GM19328 (cell line): Measurements from ENCODE around the gene FXR1.
"Not testable (repeated sequence)": the region's sequence is repeated elsewhere in the genome, so short reads cannot be mapped to it uniquely, and the experiment has no call there.

ENCODE experiments used
- ATAC-seq: cut with Tn5 transposase; IDR thresholded peaks from one replicate; pipeline ENCODE4 v1.9.1; 2021; ENCODE audit warnings: mild to moderate bottlenecking, moderate library complexity; ENCODE audit not compliant: unreplicated experiment

Gene FXR1

DNA sequence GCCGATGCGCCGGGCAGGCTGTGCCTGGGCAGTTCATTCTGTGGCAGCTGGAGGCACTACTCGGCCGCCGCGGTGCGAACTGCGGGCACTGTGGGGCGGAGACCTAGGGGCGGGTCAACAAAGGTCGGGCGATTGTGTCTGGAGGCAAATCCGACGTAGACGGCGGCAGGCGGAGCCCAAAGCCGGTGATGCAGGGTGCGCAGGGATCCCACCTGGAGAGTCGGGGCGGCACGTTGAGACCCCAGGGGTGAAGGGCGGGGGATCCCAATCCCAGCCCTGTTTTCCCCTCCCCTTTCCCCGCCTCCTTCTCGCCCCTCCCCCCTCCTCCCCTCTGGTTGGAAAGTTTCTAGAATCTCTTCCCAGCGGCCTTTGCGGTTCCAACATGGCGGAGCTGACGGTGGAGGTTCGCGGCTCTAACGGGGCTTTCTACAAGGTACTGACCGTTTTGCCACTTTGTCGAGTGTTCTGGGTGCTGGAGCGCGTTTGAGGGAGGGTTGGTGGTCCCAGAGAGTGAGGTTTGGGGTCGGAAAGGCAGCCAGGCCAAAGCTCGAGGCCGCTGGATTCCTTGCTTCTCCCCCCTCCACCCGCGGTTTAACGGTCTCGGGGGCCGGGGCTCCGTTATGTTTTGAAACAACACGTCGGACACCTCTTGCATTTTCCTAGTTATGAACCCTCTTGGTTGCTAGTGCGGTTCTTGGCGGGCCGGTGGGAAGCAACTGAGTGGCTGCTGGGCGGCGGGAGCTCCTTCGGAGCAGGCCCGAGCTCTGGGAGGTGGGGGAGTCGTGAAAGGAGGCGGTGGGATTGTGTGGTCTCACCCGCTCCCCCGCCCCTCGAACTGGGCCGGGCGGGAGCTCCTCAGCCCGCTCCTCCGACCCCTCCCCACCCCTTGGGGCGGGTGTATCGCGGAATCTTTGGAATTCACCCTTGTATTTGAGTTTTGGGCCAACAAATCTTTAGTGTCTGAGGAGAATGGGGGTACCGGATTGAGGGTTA is at the start of gene FXR1:
TSS of gene FXR1 (plus strand) at position 367 of the 993 bp plus-strand sequence. CDS start at position 383, 16 bp downstream.
- peak; percentile 100 for ATAC-seq

DNA sequence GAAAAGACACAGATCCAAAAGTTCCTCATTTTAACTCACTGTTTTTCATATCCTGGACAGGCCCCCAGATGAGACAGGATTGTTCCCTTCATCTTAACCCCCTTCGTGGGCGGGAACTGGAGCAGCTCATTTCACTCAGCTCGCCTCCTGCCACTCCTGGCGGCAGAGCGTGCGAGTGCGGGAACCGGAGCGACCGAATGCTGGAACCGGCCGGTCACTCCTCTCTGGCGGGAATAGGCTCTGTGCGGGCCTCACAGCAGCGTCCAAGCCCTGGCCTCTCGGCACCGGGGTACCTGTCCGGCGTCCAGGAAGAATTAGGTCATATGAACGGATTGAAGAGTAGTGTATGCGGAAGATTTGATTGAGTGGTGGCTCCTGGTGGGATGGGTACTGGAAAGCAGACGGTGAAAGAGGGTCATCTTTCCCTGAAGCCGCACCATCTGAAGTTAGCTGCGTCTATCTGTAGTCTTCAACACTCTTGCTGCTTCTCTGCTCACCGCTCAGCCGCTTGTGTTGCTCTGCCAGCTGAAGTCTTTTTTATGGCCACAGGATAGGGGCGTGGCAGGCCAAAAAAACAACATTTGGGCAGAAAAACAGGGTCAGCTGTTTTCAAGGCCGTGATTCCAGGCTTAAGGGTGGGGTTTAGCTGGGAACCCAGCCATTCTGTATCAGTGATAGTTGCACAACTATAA is 42.3 kb upstream of the FXR1 start:
- no peak for ATAC-seq

DNA sequence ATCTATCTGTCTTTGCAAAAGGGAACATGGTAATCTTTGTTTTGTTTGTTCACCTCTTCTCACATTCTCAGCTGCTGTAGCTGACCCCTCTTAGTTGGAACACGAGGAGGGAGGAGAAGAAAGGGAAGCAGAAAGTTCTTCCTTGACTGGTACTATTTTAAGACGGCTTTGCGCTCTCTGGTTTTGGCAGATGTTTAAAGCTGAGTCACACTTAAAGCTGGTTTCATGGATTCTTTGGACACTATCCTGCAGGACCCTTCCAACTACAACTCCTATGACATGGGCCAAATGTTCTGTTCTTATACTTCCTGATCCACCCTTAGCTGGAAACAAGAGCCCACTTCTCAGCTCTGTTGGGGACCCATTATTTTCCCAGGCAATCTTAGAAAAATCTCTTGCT is 40.6 kb upstream of the FXR1 start:
- ATAC-seq = no peak

DNA sequence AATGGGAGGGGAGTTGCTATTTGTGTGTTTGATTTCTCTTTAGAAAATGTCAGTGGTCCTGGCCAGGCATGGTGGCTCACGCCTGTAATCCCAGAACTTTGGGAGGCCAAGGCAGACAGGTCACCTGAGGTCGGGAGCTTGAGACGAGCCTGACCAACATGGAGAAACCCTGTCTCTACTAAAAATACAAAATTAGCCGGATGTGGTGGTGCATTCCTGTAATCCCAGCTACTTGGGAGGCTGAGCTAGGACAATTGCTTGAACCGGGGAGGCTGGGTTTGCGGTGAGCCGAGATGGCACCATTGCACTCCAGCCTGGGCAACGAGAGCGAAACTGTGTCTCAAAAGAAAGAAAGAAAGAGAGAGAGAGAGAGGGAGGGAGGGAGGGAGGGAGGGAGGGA is 40.0 kb upstream of the FXR1 start:
- ATAC-seq = not testable (repeated sequence)

DNA sequence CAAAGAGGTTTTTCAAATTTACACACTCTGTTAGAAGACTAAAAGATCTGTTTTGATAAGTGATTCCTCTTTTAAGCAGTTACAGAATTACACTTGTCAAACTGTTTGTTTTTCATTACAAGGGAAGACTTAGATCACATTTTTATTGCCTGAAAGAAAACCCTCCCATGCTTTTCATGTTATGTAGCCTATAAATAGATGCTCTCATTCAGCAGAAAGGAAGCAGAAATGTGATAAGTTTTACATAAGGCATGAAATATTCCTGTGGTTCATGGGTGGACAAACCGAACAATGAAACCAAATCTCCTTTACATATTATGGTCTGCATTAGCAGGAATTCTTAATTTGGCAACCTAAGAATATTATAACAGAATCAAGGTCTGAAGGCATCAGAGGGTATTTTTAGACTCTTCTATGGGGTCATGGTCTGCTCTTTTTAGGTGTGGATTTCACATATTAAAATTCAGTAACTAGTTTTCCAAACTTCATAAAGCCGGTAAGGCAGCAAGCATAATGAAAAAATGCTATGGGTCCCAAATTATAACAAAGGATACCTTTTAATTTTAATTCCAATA is 37.3 kb upstream of the FXR1 start:
- ATAC-seq = no peak

DNA sequence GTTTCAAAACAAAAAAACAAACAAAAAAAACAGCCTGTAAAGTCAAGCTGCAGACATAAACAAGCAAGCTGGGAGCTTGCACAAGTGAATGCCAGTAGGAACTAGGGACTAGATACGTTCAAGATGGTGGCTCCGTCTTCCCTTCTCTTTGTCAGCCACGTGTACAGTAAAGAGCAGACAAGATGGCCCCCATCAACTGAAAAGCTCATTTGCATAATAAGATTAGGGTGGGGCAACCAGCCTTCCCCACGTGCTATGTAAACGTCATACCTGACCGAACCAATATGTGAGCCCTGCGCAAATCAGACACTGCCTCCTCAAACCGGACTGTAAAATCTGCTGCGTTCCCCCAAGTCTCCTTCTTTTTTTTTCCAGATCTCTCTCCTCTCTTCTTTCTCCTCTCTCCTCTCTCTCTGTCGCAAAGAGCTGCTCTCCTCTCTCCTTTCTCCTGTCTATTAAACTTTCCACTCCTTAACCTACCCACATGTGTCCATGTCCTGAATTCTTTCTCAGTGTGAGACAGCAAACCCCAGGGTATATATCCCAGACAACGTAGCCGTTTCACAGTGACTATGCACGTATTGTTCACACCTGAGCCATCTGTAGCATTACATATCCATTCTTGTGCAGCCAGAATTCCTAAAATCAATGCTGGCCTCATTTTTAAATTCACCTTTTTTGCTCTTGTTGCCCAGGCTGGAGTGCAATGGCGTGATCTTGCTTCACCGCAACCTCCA is 31.2 kb upstream of the FXR1 start:
- no peak for ATAC-seq

DNA sequence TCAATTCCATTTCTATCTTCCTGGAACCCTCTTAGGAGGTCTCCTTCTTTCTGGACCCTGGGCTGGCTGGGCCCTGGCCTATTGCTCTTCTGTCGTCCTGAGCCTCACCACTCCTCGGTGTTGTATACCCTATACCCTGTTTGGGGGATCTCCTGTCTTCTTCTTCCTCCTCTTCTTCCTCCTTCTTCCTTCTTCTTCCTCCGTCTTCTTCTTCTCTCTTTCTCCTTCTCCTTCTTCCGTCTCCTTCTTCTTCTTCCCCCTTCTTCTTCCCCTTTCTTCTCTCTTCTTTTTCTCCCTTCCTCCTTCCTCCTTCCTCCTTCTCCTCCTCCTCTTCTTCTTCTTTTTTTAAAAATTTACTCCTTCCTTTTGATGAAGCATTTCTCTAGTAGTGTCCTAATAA is 30.4 kb upstream of the FXR1 start:
- no peak for ATAC-seq

DNA sequence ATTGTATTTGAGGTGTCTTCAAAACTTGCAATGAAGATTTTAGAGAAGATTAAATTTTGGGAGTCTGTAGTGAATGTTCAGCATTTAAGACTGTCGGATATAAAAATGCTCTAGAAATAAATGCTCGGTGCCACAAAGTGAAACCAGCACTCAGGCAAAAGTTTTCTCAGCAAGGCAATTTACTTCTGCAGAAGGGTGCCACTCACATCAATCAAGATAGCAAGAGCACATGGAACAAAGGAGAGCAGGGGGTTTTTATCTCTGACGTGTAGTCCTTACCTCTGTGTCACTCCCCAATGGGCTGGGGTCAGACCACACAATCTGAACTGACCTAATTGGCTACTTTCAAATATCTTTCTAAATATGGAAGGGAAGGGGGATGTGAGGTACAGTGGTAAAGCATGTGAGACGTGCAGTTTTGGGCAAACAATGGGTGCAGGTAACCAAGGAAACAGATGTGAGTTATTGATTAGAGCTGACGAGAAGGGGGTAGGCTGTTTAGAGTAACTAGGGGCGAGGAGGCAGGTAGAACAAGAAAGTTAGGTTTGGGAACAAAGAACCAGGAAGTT is 23.4 kb upstream of the FXR1 start:
- no peak for ATAC-seq

DNA sequence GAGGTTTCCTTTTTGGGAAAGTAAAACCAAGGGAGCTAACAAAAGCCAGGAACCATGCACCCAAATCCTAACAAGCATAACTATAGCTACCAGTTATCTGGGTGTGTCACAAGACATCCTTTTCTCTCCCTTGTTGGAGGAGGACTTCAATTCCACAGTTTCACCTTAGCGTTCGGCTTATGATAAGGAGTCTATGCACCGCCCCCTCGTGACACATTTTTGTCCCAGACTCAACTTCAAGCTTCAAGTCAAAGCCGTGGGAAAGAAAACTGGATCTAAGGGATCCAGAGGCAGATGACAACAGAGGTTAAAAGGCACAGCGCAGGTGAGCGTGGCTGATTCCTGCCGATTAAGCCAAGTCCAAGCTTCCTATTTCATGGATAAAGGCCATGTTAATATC is 13.9 kb upstream of the FXR1 start:
- no peak for ATAC-seq

DNA sequence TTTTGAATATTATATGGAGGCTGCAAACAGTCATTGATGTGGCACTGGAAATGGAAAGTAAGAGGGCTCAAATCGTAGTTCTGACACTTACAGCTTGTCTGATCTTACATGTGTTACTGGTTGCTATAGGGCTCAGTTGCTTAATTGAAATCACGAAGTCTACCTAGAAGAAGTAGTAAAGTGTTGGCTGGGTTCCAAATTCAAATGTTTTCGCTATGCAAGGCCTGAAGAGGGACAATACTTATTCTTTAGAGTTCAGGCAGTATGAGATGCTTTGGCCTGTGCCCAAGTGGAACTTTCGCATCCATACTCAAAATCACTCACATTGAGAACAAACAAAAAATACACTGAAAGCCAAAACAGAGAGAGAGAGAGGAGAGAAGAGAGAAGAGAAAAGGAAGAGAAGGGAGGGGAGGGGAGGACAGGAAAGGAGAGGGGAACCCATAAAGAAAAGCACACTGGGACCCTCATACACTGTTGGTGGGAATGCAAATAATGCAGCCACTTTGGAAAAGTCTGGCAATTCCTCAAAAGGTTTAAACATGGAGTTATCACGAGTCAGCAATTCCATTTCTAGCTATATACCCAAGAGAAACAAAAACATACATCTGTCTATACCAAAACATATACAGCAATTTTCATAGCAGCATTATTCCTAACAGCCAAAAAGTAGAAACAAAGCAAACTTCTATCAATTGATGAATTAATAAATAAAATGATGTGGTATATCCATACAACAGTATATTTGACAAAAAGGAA is 2.9 kb upstream of the FXR1 start:
- no peak for ATAC-seq

DNA sequence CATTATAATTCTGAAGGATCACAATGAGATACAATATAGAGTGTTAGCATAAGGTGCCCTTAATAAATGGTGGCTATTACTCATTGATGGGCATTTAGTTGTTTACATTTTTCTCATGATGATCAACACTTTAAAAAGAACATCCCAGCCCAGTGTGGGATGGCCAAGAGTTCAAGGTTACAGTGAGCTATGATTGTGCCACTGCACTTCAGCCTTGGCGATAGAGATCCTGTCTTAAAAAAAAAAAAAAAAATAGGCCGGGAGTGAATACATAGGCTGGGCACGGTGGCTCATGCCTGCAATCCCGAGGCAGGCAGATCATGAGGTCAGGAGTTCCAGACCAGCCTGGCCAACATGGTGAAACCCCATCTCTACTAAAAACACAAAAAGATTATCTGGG is 1.6 kb upstream of the FXR1 start:
- no peak for ATAC-seq

DNA sequence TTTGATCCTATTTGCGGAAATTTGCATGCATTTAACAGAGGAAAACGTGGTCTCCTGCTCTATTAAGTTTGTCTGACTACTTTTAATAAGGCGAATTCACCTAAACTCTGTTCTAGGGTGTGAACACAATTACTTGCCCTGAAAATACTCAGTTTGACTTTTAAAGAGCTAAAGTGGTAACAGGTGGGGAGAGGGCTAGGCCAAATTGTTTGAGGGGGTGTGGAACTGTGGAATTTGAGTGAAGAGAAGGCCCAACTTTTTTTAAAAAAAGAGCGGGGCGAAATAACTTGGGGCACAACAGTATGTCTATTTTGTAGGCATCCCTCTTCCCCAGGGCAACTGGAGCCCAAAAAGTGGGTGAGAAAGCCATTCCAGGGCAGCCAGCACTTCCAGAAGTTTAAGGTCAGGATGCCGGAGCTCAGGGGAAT is 580 bp upstream of the FXR1 start:
- ATAC-seq = peak; percentile 7

DNA sequence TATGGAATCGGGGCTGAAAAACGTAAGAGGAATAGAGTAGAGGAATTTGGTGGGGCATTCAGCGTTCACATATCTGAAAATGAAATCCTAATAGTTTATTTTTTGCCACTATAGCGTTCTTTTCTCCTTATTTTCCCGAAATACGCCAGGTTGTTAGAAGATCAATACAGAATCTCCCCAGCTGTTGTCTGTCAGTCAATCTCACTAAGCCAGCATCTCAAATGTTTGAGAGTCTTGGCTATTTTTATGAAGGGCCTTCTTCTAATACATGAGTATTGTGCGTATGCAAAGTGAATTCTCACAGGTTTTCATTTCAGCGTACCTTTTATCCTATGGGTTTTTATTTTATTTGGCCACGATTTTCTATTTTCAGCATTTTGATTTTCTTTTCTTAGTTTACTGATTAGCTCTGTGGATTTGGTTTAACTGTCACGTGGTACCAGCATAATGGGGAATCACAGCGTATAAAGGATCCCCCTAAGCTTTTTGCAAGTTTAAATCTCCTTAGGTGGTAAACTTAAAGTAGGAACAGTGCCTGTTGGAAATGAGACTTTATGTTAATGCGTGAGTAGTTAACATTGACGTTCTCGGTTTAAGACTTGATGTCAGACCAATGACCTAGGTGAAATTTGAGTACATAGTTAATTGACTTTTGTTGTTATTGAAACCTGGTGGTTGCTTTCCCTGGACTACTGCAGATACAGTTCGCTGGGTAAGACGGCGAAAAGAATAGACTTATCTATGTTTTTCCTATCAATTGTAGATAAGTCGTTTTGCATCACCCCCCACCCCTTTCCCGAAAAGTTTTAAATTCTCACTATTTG is 1.3 kb downstream of the FXR1 start:
- ATAC-seq = no peak

DNA sequence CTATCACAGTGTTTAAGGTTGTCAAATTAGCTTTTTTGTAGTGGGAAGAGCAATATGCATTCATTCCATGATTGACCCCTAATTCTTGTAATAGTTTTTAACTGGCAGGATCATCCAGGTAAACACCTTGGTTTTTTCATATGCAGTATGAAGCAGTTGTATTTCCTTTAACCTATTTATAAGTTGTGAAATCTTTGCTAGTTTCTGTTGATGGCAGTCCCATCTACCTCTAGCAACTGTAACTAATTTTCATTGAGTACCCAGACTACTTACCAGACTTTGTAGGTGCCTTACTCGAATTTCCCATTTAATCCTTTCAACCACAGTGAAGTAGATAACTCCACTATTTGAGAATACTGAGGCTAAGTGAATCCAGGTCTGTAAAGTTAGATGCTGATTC is 6.1 kb downstream of the FXR1 start:
- ATAC-seq = no peak

DNA sequence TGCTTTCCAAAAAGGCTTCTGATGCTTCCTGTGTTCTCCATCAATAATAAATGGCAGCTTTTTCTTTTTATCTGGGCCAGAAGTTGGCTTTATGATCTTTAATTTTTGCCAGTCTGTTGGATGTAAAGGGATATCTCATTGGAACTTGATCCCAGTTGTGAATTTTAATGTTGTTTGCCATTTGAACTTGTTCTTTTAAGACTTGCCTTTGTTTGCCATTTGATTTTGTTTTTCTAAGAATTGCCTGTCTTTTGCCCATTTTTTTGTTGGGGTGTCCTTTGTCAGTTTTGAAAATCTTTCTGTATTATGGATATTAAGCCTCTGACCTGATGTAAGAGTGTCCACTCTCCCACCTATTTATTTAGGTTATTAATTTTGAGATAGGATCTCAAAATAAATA is 9.8 kb downstream of the FXR1 start:
- no peak for ATAC-seq

DNA sequence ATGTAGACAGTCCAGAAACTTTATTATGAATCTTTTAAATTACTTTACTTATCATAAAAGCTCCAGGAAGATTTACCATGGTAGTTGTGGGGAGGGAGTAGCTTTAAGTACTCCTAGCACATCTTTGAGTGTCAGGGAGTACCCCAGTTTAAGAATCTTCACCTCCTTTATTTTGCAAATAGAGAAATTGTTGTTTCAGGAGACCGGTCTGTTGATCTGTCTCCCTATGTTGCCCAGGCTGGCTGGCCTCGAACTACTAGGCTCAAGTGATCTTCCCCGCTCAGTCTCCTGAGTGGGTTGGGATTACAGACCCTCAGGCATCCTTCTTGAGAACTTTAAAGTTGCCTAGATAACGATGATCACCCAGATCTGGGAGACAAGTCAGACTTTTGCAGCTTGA is 11.1 kb downstream of the FXR1 start:
- no peak for ATAC-seq

DNA sequence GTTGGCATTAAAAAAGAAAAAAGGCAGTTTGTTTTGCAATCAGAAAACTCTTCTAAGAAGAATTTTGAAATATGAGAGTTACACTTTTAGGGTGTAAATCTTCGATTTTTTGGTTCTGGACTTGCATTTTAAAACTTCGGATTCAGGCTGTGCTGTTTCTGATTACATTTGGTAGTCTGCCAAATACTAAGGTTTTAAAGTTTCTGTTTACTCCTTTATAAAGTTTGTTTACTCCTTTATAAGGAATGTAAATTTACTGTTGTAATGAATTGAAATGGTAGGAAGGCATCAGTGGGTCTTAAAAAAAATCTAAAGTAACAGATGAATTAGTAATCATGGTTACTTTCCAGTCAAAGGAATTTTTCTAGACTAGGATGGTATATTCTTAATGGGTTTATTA is 14.1 kb downstream of the FXR1 start:
- ATAC-seq = no peak

DNA sequence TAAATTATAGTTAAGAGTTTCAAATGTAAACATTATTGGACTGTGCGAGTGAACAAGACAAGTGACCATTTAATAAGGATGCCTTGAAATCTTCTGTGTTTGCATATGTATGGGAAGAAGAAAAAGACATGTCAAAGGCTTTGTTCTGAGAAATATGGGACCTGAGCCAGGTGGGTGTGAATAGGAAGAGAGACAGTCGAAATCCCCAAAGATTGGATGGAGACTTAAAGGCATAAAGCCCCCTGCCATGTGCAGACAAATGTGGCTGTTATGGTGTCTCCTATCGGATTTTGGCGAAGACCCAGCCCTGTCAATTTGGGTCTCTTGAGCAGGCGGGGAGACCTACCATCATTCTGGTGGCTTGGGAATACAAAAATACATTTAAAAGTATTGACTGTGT is 16.9 kb downstream of the FXR1 start:
- no peak for ATAC-seq

DNA sequence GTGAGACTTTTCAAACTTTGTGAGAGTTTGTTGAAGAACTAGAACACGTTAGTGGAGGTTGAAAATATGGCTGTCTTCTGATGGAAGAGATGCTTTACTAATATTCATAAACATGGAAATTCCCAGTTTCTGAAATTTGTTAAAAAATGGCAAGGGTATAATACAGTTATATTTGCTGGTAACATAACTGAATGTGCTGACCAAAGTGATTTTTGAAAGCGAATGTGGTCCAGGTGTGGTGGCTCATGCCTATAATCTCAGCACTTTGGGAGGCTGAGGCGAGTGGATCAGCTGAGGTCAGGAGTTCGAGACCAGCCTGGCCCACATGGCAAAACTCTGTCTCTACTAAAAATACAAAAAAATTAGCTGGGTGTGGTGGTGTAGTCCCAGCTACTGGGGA is 18.1 kb downstream of the FXR1 start:
- no peak for ATAC-seq
